Uterus (tissue), 4 donors: Measurements from ENCODE around the gene TBC1D5. TPM values are rescaled to one million over a fixed set of nuclear protein-coding genes. Genes with fewer than 3 reads are reported as not detected.

Experiments
- DNase-seq, 2 donors: peaks; one replicate each; pipeline ENCODE4 v3.0.0-alpha.2; 2019 to 2020
- H3K27ac ChIP-seq, 2 donors: fragments of 200-600 bp; sonication (generic); 1 replicate in 1 of 2; 2 replicates in 1 of 2; pipeline ENCODE4 v1.5.1; 2016 to 2018
- H3K27me3 ChIP-seq, 2 donors: fragments of 200-600 bp; sonication (generic); one replicate each; pipeline ENCODE4 v1.5.1; 2018 to 2019; ENCODE audit warnings: control low read depth in 1 of 2
- H3K36me3 ChIP-seq, 2 donors: fragments of 200-600 bp; sonication (generic); one replicate each; pipeline ENCODE4 v1.5.1; 2019; ENCODE audit warnings: control low read depth in 1 of 2
- H3K4me1 ChIP-seq, 2 donors: fragments of 200-600 bp; sonication (generic); one replicate each; pipeline ENCODE4 v1.5.1; 2018 to 2019; ENCODE audit warnings: control low read depth in 1 of 2
- H3K4me3 ChIP-seq, 2 donors: fragments of 200-600 bp; sonication (generic); 1 replicate in 1 of 2; 2 replicates in 1 of 2; pipeline ENCODE4 v1.5.1; 2018 to 2019; ENCODE audit warnings: mild to moderate bottlenecking in 1 of 2
- H3K9me3 ChIP-seq, 2 donors: fragments of 200-600 bp; sonication (generic); one replicate each; pipeline ENCODE4 v1.5.1; 2019; ENCODE audit warnings: control low read depth in 1 of 2
- CTCF ChIP-seq, 4 experiments: fragments of 200-600 bp in 2 of 4; fragments of 450-650 bp in 2 of 4; sonication (generic) in 2 of 4; IDR thresholded peaks; one replicate each; pipeline ENCODE4 v1.5.1; 2016 to 2019; ENCODE audit warnings: antibody characterized with exemption in 4 of 4, mild to moderate bottlenecking in 2 of 4, moderate library complexity in 1 of 4
- POLR2A ChIP-seq, 2 donors: fragments of 450-650 bp; IDR thresholded peaks; one replicate each; pipeline ENCODE4 v1.6.1; 2016; ENCODE audit warnings: antibody characterized with exemption in 2 of 2, mild to moderate bottlenecking in 1 of 2, moderate library complexity in 1 of 2
- intact Hi-C: fragments of 100-400 bp; cut with DNase I; formaldehyde crosslinking; loops from one replicate; pipeline ENCODE4 v1.15.1; 2023; ENCODE audit warnings: low total_unique reads
- total RNA-seq, 4 donors: library from RNA; depleted of rRNA in 3 of 4; stranded (reverse); fragments of >200 nt in 3 of 4; gene quantifications; one replicate each; pipeline versions ENCODE4 v1.1.0 to v1.2.4, GENCODE V29; 2014 to 2023
- donor health status: DM: yes; HTN: yes; CAD: no.

The TBC1D5 gene
- total RNA-seq, 4 donors from 2014 or later = 34.6 to 189 (median 75.6) TPM

DNA sequence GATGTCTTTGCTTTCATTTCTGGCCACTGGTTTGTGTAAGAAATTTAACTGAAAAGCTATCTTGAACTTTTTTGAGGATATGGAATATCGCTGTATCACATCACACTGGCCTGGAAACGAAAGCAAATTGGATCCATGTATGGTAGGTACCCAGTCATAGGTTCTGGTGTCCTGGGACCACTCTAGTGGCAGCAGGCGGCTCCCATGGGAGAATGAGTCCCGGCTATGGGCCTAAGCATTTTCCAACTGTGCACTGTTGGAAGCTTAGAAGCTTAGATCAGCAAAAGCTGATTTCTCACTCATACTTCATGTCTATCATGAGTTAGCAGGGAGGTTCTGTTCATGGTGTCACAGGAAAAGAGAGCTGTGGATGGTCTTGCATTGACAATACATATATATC lies 534.5 kb downstream of the TBC1D5 start:
- TF ChIP-seq POLR2A (IDR thresholded peaks at IDR 0.05) (no peak), CTCF (IDR thresholded peaks at IDR 0.05) (no peak)
- Histone ChIP-seq H3K9me3 (peaks cover 0 to under 1% of the 10 kb centered on the region in 2 donors), H3K36me3 (no peaks in the 10 kb centered on the region), H3K4me3 (no peak overlapping the region), H3K27me3 (no peaks in the 10 kb centered on the region), H3K4me1 (no peaks in the 10 kb centered on the region), H3K27ac (no peak overlapping the region)
- intact Hi-C loops = no loop called here
- DNase-seq = no peak

- Histone ChIP-seq H3K27ac (no peak overlapping the region), H3K4me1 (no peaks in the 10 kb centered on the region), H3K36me3 (no peaks in the 10 kb centered on the region), H3K9me3 (peaks cover 0 to 10% of the 10 kb centered on the region in 2 donors), H3K27me3 (no peaks in the 10 kb centered on the region), H3K4me3 (no peak overlapping the region)
- TF ChIP-seq POLR2A (IDR thresholded peaks at IDR 0.05) = no peak
- no peak for TF ChIP-seq CTCF (IDR thresholded peaks at IDR 0.05)
- no peak for DNase-seq
- intact Hi-C loops = no loop called here
Observed at GRCh38 chr3:17207019-17207418, 535.4 kb downstream of the TBC1D5 start.

DNA sequence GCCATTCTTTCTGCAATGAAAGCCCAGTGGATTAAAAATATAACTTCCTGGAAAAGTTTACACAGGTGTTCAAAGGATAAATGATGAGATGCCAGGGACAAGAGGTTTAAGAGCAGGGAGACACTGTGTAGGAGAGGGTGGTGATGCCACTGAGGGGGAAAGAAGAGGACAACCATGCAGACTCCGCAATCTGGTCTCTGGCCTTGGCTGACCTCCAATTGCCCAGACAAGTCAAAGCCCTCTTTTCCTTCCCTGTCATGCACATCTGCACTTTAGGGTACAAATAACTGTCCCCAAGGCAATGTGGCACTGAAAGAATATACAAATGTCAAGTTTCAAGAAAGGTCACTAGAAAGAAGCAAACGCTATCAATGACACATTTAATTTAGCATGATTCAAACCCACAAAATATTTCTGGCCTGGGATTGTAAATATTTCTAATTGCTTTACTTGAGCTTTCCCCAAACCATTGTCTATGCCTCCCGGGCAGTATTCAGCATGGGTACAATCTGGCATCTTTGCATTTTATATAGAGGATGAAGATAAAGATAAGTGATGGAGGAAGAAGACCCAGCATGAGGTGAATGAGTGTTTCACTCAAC lies 538.3 kb downstream of the TBC1D5 start:
- no peaks in the 10 kb centered on the region for H3K4me1 ChIP-seq
- H3K36me3 ChIP-seq = no peaks in the 10 kb centered on the region
- no peak for DNase-seq
- no peak overlapping the region for H3K4me3 ChIP-seq
- peaks cover 0 to 15% of the 10 kb centered on the region in 2 donors for H3K9me3 ChIP-seq
- H3K27me3 ChIP-seq = no peaks in the 10 kb centered on the region
- TF ChIP-seq POLR2A (IDR thresholded peaks at IDR 0.05) (no peak), CTCF (IDR thresholded peaks at IDR 0.05) (no peak)
- intact Hi-C loops = no loop called here
- no peak overlapping the region for H3K27ac ChIP-seq

DNA sequence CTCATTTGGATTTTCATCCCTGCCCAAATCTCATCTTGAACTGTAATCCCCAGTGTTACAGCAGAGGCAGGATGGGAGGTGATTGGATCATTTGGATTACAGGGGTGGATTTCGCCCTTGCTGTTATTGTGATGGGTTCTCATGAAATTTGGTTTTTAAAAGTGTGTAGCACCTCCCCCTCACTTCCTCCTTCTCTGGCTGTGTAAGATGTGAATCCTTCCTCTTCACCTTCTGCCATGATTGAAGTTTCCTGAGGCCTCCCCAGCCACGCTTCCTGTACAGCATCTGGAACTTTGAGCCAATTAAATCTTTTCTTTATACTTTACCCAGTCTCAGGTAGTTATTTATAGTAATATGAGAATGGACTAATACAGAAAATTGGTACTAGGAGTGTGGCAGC lies 540.9 kb downstream of the TBC1D5 start:
- intact Hi-C loops = no loop called here
- no peak for DNase-seq
- no peaks in the 10 kb centered on the region for H3K4me1 ChIP-seq
- TF ChIP-seq CTCF (IDR thresholded peaks at IDR 0.05) (no peak), POLR2A (IDR thresholded peaks at IDR 0.05) (no peak)
- H3K27ac ChIP-seq = no peak overlapping the region
- no peaks in the 10 kb centered on the region for H3K27me3 ChIP-seq
- no peaks in the 10 kb centered on the region for H3K36me3 ChIP-seq
- no peak overlapping the region for H3K4me3 ChIP-seq
- peaks cover 0 to 15% of the 10 kb centered on the region in 2 donors for H3K9me3 ChIP-seq

DNA sequence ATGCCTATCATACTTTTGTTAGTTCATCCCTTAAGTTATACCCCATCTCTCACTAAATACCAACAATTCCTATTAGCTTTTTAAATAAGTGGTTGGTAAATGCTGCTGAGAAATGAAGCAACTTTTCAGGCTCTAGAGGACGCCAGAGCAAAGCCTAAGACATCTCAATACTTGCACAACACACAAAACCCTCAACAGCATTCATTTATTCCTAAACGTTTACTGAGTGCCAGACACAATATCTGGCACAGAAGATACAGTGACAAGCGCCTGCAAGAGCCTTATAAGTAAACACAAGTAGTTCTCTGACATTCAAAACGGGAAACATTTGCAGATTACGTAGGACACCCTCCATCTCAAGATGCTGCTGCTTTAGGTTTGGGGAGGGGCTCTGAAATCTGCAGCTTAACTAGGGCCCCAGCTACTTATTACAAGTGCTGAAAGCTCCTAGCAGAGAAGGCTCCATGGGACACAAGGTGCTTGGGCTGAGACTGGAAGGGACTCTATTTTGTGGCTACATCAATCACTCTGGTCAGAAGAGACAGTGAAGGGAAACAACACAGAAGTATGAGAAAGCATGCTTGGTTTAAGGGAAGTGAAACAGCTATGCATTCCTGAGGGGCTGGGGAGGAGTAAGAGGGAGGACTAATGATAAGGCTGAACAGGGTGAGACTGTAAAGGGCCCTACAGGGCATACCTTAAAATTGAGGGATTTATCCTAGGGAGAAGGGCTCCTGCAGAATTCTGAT lies 546.4 kb downstream of the TBC1D5 start:
- intact Hi-C loops = no loop called here
- no peak overlapping the region for H3K27ac ChIP-seq
- no peaks in the 10 kb centered on the region for H3K9me3 ChIP-seq

More for the DNA sequence above, 546.4 kb downstream of the TBC1D5 start:
- H3K27me3 ChIP-seq = no peaks in the 10 kb centered on the region
- no peak overlapping the region for H3K4me3 ChIP-seq
- no peak for TF ChIP-seq CTCF (IDR thresholded peaks at IDR 0.05)
- TF ChIP-seq POLR2A (IDR thresholded peaks at IDR 0.05) = no peak
- H3K36me3 ChIP-seq = no peaks in the 10 kb centered on the region
- H3K4me1 ChIP-seq = no peaks in the 10 kb centered on the region
- no peak for DNase-seq
